HL-60 (cell line): ENCODE results near the gene SLC4A1.

Experiments used
- DNase-seq, 2 experiments: peaks; one replicate each; pipeline ENCODE4 v3.0.0-alpha.2; 2010 to 2020; ENCODE audit warnings: low read depth in 1 of 2, low spot score in 1 of 2
- H3K27ac ChIP-seq: fragments of 250-450 bp; sonication (Bioruptor Pico); replicated peaks from 2 replicates; pipeline ENCODE4 v1.5.1; 2020; ENCODE audit warnings: mild to moderate bottlenecking, moderate library complexity
- H3K27me3 ChIP-seq: fragments of 250-450 bp; sonication (Bioruptor Pico); 2 replicates; pipeline ENCODE4 v1.5.1; 2021; ENCODE audit warnings: mild to moderate bottlenecking, moderate library complexity; ENCODE audit not compliant: insufficient read depth, poor library complexity, severe bottlenecking
- H3K4me3 ChIP-seq: replicated peaks from 2 replicates; pipeline ENCODE4 v1.5.1; 2011; ENCODE audit warnings: mild to moderate bottlenecking, control low read depth, low read length; ENCODE audit not compliant: insufficient read depth
- GABPA ChIP-seq: IDR thresholded peaks from 2 replicates; pipeline ENCODE4 v1.6.1; 2012; ENCODE audit warnings: low read depth
- POLR2AphosphoS5 ChIP-seq: IDR thresholded peaks from 2 replicates; pipeline ENCODE4 v1.6.1; 2012; ENCODE audit warnings: low read depth
- SPI1 ChIP-seq: IDR thresholded peaks from 2 replicates; pipeline ENCODE4 v1.6.1; 2012; ENCODE audit warnings: low read depth, mild to moderate bottlenecking, borderline replicate concordance
- TF ChIP-seq, protein P1 (sequence below): IDR thresholded peaks from 2 replicates; pipeline ENCODE4 v1.6.1; 2012; ENCODE audit warnings: low read depth; ENCODE audit not compliant: insufficient replicate concordance
- TF ChIP-seq, protein P2 (sequence below): IDR thresholded peaks from one replicate; pipeline ENCODE4 v1.5.1; 2011; ENCODE audit warnings: low read length, control low read depth, inconsistent platforms; ENCODE audit not compliant: insufficient read depth

Gene SLC4A1

DNA sequence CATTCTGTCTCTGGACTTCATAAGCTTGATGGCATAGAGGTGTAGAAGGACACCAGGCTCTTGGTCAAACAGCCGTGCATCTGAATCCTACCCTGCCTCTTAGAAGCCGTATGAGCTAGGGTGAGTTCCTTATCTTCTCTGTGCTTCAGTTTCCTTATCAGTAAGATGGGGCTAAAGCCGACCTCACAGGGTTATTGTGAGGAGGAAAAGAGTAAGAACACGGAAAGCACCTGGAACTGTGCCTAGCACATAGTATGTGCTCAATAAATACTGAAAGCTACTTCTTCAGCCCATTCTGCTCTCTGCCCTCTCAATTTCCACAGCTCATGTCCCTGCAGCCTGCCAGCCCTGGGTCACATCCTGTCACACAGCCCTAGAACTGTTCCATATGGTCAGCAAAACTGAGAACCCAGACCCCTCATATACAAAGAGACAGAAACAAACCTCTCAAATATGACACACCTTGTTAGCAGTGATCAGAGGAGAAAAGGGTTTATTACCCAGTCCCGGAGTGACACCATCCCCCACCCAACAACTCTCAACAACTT, 31.4 kb downstream of the SLC4A1 start:
- Histone ChIP-seq H3K27ac (no peak overlapping the region), H3K4me3 (no peak overlapping the region), H3K27me3 (no peaks in the 10 kb centered on the region)
- no peak for TF ChIP-seq POLR2AphosphoS5
- TF ChIP-seq, protein P1, sequence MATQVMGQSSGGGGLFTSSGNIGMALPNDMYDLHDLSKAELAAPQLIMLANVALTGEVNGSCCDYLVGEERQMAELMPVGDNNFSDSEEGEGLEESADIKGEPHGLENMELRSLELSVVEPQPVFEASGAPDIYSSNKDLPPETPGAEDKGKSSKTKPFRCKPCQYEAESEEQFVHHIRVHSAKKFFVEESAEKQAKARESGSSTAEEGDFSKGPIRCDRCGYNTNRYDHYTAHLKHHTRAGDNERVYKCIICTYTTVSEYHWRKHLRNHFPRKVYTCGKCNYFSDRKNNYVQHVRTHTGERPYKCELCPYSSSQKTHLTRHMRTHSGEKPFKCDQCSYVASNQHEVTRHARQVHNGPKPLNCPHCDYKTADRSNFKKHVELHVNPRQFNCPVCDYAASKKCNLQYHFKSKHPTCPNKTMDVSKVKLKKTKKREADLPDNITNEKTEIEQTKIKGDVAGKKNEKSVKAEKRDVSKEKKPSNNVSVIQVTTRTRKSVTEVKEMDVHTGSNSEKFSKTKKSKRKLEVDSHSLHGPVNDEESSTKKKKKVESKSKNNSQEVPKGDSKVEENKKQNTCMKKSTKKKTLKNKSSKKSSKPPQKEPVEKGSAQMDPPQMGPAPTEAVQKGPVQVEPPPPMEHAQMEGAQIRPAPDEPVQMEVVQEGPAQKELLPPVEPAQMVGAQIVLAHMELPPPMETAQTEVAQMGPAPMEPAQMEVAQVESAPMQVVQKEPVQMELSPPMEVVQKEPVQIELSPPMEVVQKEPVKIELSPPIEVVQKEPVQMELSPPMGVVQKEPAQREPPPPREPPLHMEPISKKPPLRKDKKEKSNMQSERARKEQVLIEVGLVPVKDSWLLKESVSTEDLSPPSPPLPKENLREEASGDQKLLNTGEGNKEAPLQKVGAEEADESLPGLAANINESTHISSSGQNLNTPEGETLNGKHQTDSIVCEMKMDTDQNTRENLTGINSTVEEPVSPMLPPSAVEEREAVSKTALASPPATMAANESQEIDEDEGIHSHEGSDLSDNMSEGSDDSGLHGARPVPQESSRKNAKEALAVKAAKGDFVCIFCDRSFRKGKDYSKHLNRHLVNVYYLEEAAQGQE, result no peak
- TF ChIP-seq, protein P2, sequence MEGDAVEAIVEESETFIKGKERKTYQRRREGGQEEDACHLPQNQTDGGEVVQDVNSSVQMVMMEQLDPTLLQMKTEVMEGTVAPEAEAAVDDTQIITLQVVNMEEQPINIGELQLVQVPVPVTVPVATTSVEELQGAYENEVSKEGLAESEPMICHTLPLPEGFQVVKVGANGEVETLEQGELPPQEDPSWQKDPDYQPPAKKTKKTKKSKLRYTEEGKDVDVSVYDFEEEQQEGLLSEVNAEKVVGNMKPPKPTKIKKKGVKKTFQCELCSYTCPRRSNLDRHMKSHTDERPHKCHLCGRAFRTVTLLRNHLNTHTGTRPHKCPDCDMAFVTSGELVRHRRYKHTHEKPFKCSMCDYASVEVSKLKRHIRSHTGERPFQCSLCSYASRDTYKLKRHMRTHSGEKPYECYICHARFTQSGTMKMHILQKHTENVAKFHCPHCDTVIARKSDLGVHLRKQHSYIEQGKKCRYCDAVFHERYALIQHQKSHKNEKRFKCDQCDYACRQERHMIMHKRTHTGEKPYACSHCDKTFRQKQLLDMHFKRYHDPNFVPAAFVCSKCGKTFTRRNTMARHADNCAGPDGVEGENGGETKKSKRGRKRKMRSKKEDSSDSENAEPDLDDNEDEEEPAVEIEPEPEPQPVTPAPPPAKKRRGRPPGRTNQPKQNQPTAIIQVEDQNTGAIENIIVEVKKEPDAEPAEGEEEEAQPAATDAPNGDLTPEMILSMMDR, result no peak
- no peak for TF ChIP-seq GABPA
- TF ChIP-seq SPI1, result no peak
- no peak for DNase-seq

DNA sequence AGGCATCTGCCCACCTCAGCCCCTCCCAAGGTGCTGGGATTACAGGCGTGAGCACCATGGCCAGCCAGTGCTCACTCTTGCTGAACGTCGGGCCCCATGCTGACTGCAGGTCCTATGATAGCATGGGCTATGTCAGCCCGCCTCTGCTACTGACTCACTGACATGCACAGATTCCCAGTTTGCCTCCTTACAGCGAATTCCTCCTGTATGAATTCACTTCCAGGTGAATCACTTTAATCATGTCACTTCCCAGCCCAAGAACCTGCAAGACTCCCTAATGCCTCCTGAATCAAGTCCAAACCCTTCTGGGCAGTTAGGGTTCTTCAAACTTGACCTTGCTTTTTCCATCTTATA, 32.4 kb downstream of the SLC4A1 start:
- Histone ChIP-seq H3K27me3 (no peaks in the 10 kb centered on the region), H3K27ac (no peak overlapping the region), H3K4me3 (no peak overlapping the region)
- TF ChIP-seq SPI1, result no peak
- TF ChIP-seq, protein P1, result no peak
- no peak for TF ChIP-seq GABPA
- TF ChIP-seq, protein P2, result no peak
- no peak for DNase-seq

DNA sequence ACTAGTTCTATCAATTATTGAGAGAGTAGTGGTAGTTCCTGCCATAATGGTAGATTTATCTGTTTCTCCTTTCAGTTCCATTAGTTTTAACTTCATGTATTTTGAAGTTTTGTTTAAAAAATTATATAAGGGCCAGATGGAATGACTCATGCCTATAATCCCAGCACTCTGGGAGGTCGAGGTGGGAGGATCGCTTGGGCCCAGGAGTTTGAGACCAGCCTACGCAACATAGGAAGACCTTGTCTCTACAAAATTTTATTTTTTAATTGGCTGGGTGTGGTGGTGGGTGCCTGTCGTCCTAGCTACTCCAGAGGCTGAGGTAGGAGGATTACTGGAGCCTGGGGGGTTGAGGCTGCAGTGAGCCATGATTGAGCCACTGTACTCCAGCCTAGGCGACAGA, 34.4 kb downstream of the SLC4A1 start:
- H3K27me3 ChIP-seq, result no peaks in the 10 kb centered on the region
- H3K27ac ChIP-seq, result no peak overlapping the region
- no peak for DNase-seq
- TF ChIP-seq POLR2AphosphoS5, result no peak
- TF ChIP-seq, protein P2, result no peak
- TF ChIP-seq SPI1, result no peak
- TF ChIP-seq, protein P1, result no peak
- TF ChIP-seq GABPA, result no peak
- H3K4me3 ChIP-seq, result no peak overlapping the region
